AG10803 (cell line): ENCODE measurements around the gene FKTN.

ENCODE experiments used
- DNase-seq: peaks from one replicate; pipeline ENCODE4 v3.0.0; 2010; ENCODE audit warnings: low read depth
- H3K4me3 ChIP-seq: 2 replicates; pipeline ENCODE4 v1.5.1; 2011; ENCODE audit warnings: mild to moderate bottlenecking, low read length, control low read depth
- CTCF ChIP-seq: conservative IDR thresholded peaks from 2 replicates; pipeline ENCODE4 v1.5.1; 2011; ENCODE audit warnings: mild to moderate bottlenecking, low read length, control low read depth, inconsistent platforms

Gene FKTN

GRCh38 chr9:105656131-105656921, 98.4 kb downstream of the FKTN start:
- DNase-seq = no peak

GRCh38 chr9:105658351-105658750, 100.4 kb downstream of the FKTN start:
- no peak for TF ChIP-seq CTCF
- DNase-seq = no peak

More at GRCh38 chr9:105656131-105656921, 98.4 kb downstream of the FKTN start:
- TF ChIP-seq CTCF = no peak
- H3K4me3 ChIP-seq = peak overlapping the region; percentile 50

GRCh38 chr9:105661011-105661410, 103.1 kb downstream of the FKTN start:
- DNase-seq = no peak
- no peak for TF ChIP-seq CTCF
- no peak overlapping the region for H3K4me3 ChIP-seq

More at GRCh38 chr9:105658351-105658750, 100.4 kb downstream of the FKTN start:
- no peak overlapping the region for H3K4me3 ChIP-seq

GRCh38 chr9:105662184-105663104, 104.5 kb downstream of the FKTN start, which contains the start of gene TAL2:
Gene TAL2 (plus strand): TSS chr9:105662457. CDS start chr9:105662497, 40 bp downstream.
- DNase-seq = no peak

GRCh38 chr9:105663914-105664313, 106.0 kb downstream of the FKTN start:
- DNase-seq = no peak
- no peak for TF ChIP-seq CTCF
- no peak overlapping the region for H3K4me3 ChIP-seq

More at GRCh38 chr9:105662184-105663104, 104.5 kb downstream of the FKTN start, which contains the start of gene TAL2:
- H3K4me3 ChIP-seq = no peak within 1 kb of the TSS
- no peak for TF ChIP-seq CTCF

- no peak for TF ChIP-seq CTCF
- DNase-seq = no peak
- H3K4me3 ChIP-seq = no peak overlapping the region
Measured at GRCh38 chr9:105667867-105668266, 109.9 kb downstream of the FKTN start.
